WI38 (cell line): ENCODE data around the gene ADAMTSL3.
"Not testable (repeated sequence)": the region's sequence is repeated elsewhere in the genome, so short reads cannot be mapped to it uniquely, and the experiment has no call there.

Source experiments
- H3K4me3 ChIP-seq: 2 replicates; pipeline ENCODE4 v1.5.1; 2011; ENCODE audit warnings: low read depth, mild to moderate bottlenecking, control low read depth, low read length
- TF ChIP-seq, protein P1 (sequence below): IDR thresholded peaks from 2 replicates; pipeline ENCODE4 v1.5.1; 2012; ENCODE audit warnings: low read depth, mild to moderate bottlenecking, control low read depth, low read length

Gene ADAMTSL3

GRCh38 chr15:84037301-84037700, 383.4 kb downstream of the ADAMTSL3 start:
- no peak overlapping the region for H3K4me3 ChIP-seq
- TF ChIP-seq, protein P1, sequence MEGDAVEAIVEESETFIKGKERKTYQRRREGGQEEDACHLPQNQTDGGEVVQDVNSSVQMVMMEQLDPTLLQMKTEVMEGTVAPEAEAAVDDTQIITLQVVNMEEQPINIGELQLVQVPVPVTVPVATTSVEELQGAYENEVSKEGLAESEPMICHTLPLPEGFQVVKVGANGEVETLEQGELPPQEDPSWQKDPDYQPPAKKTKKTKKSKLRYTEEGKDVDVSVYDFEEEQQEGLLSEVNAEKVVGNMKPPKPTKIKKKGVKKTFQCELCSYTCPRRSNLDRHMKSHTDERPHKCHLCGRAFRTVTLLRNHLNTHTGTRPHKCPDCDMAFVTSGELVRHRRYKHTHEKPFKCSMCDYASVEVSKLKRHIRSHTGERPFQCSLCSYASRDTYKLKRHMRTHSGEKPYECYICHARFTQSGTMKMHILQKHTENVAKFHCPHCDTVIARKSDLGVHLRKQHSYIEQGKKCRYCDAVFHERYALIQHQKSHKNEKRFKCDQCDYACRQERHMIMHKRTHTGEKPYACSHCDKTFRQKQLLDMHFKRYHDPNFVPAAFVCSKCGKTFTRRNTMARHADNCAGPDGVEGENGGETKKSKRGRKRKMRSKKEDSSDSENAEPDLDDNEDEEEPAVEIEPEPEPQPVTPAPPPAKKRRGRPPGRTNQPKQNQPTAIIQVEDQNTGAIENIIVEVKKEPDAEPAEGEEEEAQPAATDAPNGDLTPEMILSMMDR, result no peak

DNA sequence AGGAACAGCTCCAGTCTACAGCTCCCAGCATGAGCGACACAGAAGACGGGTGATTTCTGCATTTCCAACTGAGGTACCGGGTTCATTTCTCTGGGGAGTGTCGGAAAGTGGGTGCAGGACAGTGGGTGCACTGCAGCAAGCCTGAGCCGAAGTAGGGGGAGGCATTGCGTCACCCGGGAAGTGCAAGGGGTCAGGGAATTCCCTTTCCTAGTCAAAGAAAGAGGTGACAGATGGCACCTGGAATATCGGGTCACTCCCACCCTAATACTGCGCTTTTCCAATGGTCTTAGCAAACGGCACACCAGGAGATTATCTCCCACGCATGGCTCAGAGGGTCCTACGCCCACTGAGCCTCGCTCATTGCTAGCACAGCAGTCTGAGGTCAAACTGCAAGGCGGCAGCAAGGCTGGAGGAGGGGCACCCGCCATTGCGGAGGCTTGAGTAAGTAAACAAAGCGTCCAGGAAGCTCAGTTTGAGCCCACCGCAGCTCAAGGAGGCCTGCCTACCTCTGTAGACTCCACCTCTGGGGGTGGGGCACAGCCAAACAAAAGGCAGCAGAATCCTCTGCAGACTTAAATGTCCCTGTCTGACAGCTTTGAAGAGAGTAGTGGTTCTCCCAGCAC, 388.6 kb downstream of the ADAMTSL3 start:
- not testable (repeated sequence) for H3K4me3 ChIP-seq

DNA sequence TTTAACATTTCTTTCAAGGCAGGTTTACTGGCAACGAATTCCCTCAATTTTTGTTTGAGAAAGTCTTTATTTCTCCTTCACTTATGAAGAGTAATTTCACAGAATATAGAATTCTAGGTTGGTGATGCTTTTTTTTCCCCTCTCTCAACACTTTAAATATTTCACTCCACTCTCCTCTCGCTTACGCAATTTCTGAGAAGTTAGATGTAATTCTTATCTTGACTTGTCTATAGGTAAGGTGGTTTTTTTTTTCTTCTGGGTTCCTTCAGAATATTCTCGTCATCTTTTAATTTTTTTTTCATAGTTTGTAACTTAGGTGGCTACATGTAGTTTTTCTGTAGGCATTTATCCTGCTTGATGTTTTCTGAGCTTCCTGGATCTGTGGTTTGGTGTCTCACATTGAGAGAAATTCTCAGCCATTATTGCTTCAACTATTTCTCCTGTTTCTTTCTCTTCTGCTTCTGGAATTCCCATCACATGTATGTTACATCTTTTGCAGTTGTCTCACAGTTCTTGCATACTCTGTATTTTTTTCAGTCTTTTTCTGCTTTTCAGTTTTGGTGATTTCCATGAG, 392.2 kb downstream of the ADAMTSL3 start:
- no peak overlapping the region for H3K4me3 ChIP-seq
- TF ChIP-seq, protein P1, result no peak

- H3K4me3 ChIP-seq, result not testable (repeated sequence)
Observed at GRCh38 chr15:84049480-84049879, 395.6 kb downstream of the ADAMTSL3 start.

GRCh38 chr15:84050076-84050475, 396.2 kb downstream of the ADAMTSL3 start:
- no peak overlapping the region for H3K4me3 ChIP-seq
- TF ChIP-seq, protein P1, result no peak

DNA sequence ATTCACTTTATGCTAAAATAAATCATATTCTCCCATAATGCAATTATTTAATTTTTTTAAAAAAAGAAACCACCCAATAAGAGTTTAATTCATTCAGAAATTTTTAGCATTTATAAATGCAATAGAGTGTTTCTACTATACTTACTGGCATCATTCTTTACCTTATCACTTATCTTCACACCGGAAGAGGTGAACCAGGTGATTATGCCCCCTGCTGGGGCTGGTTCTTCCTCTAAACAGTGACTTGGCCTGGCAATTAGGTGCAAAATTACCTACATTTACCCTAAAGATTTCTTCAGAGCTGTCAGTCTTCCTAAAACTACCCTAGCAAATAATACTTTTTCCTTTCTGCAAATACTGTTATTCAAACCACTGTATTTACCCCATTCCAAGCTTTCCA, 397.2 kb downstream of the ADAMTSL3 start:
- H3K4me3 ChIP-seq, result not testable (repeated sequence)

- not testable (repeated sequence) for H3K4me3 ChIP-seq
Observed at GRCh38 chr15:84054544-84054943, 400.6 kb downstream of the ADAMTSL3 start.

DNA sequence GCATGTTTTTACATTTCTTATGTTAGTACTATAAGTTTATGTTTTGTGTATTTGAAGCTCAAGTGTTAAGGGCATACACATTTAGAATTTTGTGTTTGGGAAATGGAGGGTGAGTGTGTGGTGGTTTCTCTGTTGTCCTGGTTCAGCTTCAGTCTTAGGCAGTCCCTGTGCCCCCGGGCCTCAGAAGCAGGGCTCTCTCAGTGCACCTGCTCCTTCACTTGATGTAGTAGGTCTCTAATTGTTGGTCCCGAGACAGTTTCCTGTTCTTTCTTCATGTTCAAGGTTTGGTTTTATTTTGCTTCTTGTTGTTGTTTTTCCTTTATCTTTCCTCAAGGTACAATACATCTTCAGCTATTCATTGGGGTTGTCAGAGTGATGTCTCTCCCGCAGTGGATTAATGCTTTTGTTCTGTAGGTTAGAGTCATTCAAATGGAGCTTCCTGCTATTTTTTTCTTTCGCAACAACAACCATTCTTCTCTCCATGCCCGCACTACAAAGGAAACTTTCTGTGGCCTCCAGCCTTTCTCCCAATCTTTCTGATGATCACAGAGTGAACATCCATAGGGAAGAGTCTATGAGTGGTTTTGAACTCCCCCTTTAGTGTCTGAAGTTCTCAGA, 403.9 kb downstream of the ADAMTSL3 start:
- H3K4me3 ChIP-seq, result no peak overlapping the region
- TF ChIP-seq, protein P1, result no peak

- H3K4me3 ChIP-seq, result not testable (repeated sequence)
Observed at GRCh38 chr15:84063674-84064073, 409.8 kb downstream of the ADAMTSL3 start.

- not testable (repeated sequence) for H3K4me3 ChIP-seq
Observed at GRCh38 chr15:84068674-84069073, 414.8 kb downstream of the ADAMTSL3 start.

- not testable (repeated sequence) for H3K4me3 ChIP-seq
Observed at GRCh38 chr15:84078038-84078437, 424.1 kb downstream of the ADAMTSL3 start.

DNA sequence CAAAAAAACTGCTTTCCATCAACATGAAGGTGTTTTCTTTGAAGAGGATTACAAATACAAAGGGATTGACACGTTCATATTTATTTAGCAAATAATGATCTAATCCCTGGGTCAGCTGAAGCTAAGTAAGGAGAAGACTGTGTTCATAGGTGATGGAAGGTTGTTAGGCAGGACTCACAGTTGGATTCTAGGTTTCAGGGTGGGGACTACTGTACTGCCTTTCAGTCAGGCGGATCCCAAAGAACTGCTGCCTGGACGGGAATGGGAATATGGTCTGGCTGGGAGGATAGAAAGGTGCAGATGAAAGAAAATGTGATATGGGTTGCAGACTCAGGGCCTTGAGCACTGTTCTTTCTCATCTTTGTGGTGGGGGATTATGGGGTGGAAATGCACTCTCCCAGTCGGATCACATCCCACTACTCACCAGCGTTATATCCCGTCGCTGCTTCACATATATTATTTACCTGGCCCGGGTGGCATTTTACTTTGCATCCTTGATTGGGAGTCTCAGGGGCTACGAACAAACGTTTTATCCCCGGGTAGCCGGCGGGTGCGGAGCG, 425.5 kb downstream of the ADAMTSL3 start:
- not testable (repeated sequence) for H3K4me3 ChIP-seq
